Natural killer cell (primary cell): ENCODE data around the gene DDX39A. TPM values are rescaled to one million over a fixed set of nuclear protein-coding genes. Genes with fewer than 3 reads are reported as not detected.

ENCODE experiments used
- ATAC-seq, 3 donors: fragments of 150-1000 bp in 2 of 3; fragments of 200-7000 bp in 1 of 3; cut with Tn5 transposase; 1 replicate in 1 of 3; 2 replicates in 2 of 3; pipeline ENCODE4 v1.10.0; 2021; ENCODE audit warnings: mild to moderate bottlenecking in 2 of 3, moderate library complexity in 2 of 3
- DNase-seq, 2 donors: peaks; one replicate each; pipeline versions ENCODE4 v3.0.0 to v3.0.0-alpha.2; 2013 to 2021; ENCODE audit warnings: mixed read lengths in 1 of 2
- H3K27ac ChIP-seq: one replicate; pipeline ENCODE4 v1.5.1; 2013; ENCODE audit warnings: mild to moderate bottlenecking, low read length
- H3K27me3 ChIP-seq: one replicate; pipeline ENCODE4 v1.6.1; 2013; ENCODE audit warnings: low read length; ENCODE audit not compliant: control insufficient read depth, insufficient read depth
- H3K36me3 ChIP-seq: one replicate; pipeline ENCODE4 v1.6.1; 2013; ENCODE audit warnings: low read length; ENCODE audit not compliant: control insufficient read depth, insufficient read depth
- H3K4me1 ChIP-seq: one replicate; pipeline ENCODE4 v1.6.1; 2013; ENCODE audit warnings: low read length; ENCODE audit not compliant: control insufficient read depth, insufficient read depth
- H3K4me3 ChIP-seq: one replicate; pipeline ENCODE4 v1.5.1; 2013; ENCODE audit warnings: low read length
- H3K9me3 ChIP-seq: one replicate; pipeline ENCODE4 v1.6.1; 2013; ENCODE audit warnings: low read length; ENCODE audit not compliant: control insufficient read depth, insufficient read depth
- H3K27ac Mint-ChIP-seq, 2 donors: one replicate each; pipeline ENCODE4 v1.8.0; 2022; ENCODE audit warnings: mild to moderate bottlenecking in 2 of 2, mixed read lengths in 2 of 2, moderate library complexity in 1 of 2
- H3K27me3 Mint-ChIP-seq, 2 donors: one replicate each; pipeline ENCODE4 v1.8.0; 2022; ENCODE audit warnings: low read depth in 2 of 2, mixed read lengths in 2 of 2
- H3K36me3 Mint-ChIP-seq: one replicate; pipeline ENCODE4 v1.8.0; 2022; ENCODE audit warnings: mixed read lengths
- H3K4me1 Mint-ChIP-seq, 2 donors: one replicate each; pipeline ENCODE4 v1.8.0; 2022; ENCODE audit warnings: mixed read lengths in 2 of 2
- H3K4me3 Mint-ChIP-seq: one replicate; pipeline ENCODE4 v1.8.0; 2022; ENCODE audit warnings: mild to moderate bottlenecking, moderate library complexity, mixed read lengths
- H3K9me3 Mint-ChIP-seq, 2 donors: one replicate each; pipeline ENCODE4 v1.8.0; 2022; ENCODE audit warnings: mixed read lengths in 2 of 2
- CTCF ChIP-seq: fragments of 200-600 bp; IDR thresholded peaks from one replicate; pipeline ENCODE4 v1.8.0; 2022; ENCODE audit warnings: antibody characterized with exemption
- WGBS: methylation state at CpG from one replicate; pipeline ENCODE4 v1.1.7; 2013; ENCODE audit warnings: missing lambda C conversion rate; ENCODE audit not compliant: insufficient coverage; 5-methylcytosine and 5-hydroxymethylcytosine counted together
- intact Hi-C: fragments of 100-400 bp; cut with micrococcal nuclease; formaldehyde crosslinking; loops from one replicate; pipeline ENCODE4 v1.14.2; 2022
- total RNA-seq, 4 donors: library from RNA; stranded (reverse); fragments of 120-200 nt in 1 of 4; gene quantifications; one replicate each; pipeline versions ENCODE4 v1.2.3 to v1.2.4, GENCODE V29; 2013 to 2022

DDX39A gene
- total RNA-seq, 3 donors from 2014 or later (not counting 1 experiment from before 2014, with no cell fraction given), result 397 to 569 (median 557) TPM

- Mint-ChIP-seq H3K27me3 (no peaks in the 10 kb centered on the region), H3K4me1 (peaks cover 50 to 63% of the 10 kb centered on the region in 2 donors), H3K36me3 (no peaks in the 10 kb centered on the region), H3K27ac (peak overlapping the region; percentile 93 to 98), H3K4me3 (peak overlapping the region; percentile 81), H3K9me3 (no peaks in the 10 kb centered on the region)
- no peak overlapping the region for H3K4me3 ChIP-seq
- intact Hi-C loops, result loop anchor here (5.0 kb wide), 1 partner anchor 100 kb away; the partner anchor contains the start of gene DNAJB1
- no peak for DNase-seq
- no peaks in the 10 kb centered on the region for H3K9me3 ChIP-seq
- H3K4me1 ChIP-seq, result peaks cover 69% of the 10 kb centered on the region
- ATAC-seq, result no peak
- peak overlapping the region; percentile 24 for H3K27ac ChIP-seq
- H3K36me3 ChIP-seq, result peaks cover 24% of the 10 kb centered on the region
- H3K27me3 ChIP-seq, result no peaks in the 10 kb centered on the region
- WGBS, result 32% methylated on average over 6 of the region's 6 CpGs
- TF ChIP-seq CTCF, result no peak
Observed at GRCh38 chr19:14416817-14417231, 2.3 kb downstream of the DDX39A start.

- H3K36me3 Mint-ChIP-seq, result no peaks in the 10 kb centered on the region
- H3K4me1 Mint-ChIP-seq, result peaks cover 59 to 73% of the 10 kb centered on the region in 2 donors
- peak overlapping the region; percentile 28 for H3K27ac ChIP-seq
- peaks cover 41% of the 10 kb centered on the region for H3K36me3 ChIP-seq
- peak overlapping the region; percentile 93 to 98 for H3K27ac Mint-ChIP-seq
- intact Hi-C loops, result loop anchor here (5.0 kb wide), 1 partner anchor 102 kb away; the partner anchor contains the start of gene DNAJB1
- ATAC-seq (no peak), DNase-seq (no peak)
- H3K4me3 Mint-ChIP-seq, result peak overlapping the region; percentile 81
- H3K9me3 Mint-ChIP-seq, result no peaks in the 10 kb centered on the region
- H3K4me1 ChIP-seq, result peaks cover 86% of the 10 kb centered on the region
- no peaks in the 10 kb centered on the region for H3K27me3 ChIP-seq
- no peak for TF ChIP-seq CTCF
- no peaks in the 10 kb centered on the region for H3K27me3 Mint-ChIP-seq
- H3K9me3 ChIP-seq, result no peaks in the 10 kb centered on the region
- WGBS, result 85% methylated on average over 8 of the region's 8 CpGs
- no peak overlapping the region for H3K4me3 ChIP-seq
Observed at GRCh38 chr19:14414926-14415690, 4.0 kb downstream of the DDX39A start.

GRCh38 chr19:14413693-14414181 is 5.4 kb downstream of the DDX39A start:
- Mint-ChIP-seq H3K4me3 (peak overlapping the region; percentile 45), H3K27me3 (no peaks in the 10 kb centered on the region), H3K36me3 (no peaks in the 10 kb centered on the region), H3K9me3 (no peaks in the 10 kb centered on the region), H3K4me1 (peaks cover 57 to 74% of the 10 kb centered on the region in 2 donors), H3K27ac (peak overlapping the region; percentile 92)
- DNase-seq, result peak in 1 of 2 donors; percentile 31
- Histone ChIP-seq H3K27me3 (no peaks in the 10 kb centered on the region), H3K36me3 (peaks cover 55% of the 10 kb centered on the region), H3K27ac (no peak overlapping the region), H3K9me3 (no peaks in the 10 kb centered on the region), H3K4me3 (no peak overlapping the region), H3K4me1 (peaks cover 93% of the 10 kb centered on the region)
- WGBS, result 91% methylated on average over 2 of the region's 3 CpGs
- ATAC-seq, result no peak
- intact Hi-C loops, result no loop called here
- TF ChIP-seq CTCF, result no peak
